ENCODE data around the gene IFT20.
A peak's percentile ranks its signal among the peaks of the same experiment; 100 is the strongest.

The IFT20 gene

DNA sequence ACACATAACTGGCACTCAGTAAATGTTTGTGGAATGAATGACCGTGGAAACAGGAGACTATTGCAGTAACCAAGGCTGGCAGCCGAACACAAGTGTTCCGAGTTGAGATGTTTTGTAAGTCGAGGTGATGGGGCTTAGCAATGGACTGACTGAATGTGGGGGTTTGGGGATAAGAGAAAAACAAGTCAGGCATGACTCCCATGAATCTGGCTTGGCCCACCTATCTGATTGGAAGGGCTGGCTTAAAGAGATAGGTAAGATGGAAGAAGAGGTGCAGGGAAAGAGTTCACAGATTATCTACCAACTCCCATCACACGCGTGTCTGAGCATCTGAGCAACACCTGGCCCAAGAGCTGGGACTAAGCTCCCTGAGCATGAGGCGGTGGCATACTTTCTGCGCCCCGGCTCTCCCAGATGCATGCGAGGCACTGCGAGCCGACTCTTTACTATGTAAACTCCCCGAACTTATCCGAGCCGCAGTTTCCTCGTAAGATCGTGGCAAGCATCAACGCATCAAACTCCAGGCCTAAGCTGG lies 539 bp downstream of the IFT20 start:
- FAIRE-seq, result no peak

DNA sequence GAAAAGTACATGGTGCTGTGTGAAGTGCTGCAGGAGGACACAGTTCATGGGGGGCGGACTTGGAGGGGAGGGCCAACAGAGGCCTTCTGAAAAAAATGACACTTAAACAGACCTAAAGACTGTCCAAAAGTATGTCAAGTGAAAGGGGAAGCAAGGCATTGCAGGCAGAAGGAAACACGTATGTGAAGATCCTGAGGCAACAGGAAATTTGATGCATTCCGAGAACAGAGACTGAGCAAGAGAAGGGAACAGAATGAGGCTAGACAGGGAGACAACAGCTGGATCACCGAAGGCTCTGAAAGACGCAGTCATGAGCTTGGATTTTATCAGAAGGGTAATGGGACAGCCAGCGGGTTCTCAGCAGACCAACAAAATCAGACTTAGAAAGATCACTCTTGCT lies 1.1 kb downstream of the IFT20 start:
- no peak for FAIRE-seq

DNA sequence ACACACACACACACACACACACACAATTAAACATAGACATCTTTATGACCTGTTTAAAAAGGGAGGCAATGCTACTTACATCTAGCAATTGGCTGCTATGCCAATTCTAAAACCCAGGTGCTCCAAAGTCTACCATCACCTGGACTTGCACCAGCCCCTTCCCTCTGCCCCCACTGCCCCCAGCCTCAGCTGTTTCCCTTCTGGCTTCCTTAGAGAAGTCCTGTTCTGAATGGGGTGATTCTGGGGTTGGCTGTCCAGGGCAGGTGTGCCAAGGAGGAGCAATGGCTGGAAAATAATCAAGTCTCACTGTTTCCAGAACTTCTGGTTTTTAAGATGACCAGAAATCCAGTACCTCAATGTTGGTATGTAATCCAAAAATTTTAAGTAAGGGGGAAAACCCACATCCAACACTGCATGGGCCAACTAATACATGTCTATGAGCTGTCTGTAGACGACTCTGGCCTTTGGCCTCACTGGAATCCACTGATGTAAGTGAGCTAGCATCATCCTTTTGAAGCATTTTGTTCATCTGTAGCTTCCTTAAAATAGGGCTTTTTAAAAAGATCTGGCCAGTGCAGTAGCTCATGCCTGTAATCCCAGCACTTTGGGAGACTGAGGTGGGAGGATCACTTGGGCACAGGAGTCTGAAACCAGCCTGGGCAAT lies 2.1 kb downstream of the IFT20 start:
- no peak for FAIRE-seq

DNA sequence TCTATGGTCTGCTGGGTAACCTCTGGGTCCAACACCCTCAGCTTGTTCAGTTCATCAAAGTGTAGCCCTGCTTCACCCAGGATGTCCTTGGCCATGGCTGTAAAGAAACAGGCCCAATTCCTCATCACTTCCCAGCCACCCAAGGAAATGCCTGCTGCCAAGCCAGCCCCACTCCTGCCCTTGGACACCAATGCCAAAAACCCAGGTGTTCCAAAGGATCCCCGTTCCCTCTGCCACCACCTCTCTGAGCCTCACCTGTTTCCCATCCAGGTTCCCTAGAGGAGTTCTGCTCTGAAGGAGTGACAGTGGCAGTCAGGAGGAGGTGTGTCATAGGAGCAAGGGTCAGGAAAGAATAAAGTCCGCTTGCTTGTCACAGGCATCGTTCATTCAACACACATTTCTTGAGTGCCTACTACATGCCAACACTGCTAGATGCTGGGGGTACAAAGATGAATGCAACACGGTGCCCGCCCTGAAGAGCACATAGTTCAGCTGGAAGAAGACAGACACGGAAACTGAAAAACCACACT lies 3.3 kb downstream of the IFT20 start:
- no peak for FAIRE-seq

DNA sequence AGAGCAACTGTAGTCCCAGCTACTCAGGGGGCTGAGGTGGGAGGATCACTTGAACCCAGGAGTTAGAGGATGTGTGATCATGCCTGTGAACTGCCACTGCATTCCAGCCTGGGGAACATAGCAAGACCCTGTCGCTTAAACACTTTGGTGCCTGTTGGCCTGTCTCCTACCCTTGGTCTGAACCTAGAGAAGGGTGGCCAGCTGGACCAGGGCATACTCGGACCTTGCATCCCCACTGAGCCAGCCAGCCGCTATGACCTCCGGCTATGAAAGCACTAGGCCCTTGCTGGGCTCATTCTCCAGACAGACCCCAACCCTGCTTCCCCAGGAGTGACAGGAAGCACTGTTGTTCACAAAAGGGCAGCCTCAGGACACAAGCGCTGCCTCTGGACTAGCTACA lies 4.6 kb downstream of the IFT20 start:
- no peak for FAIRE-seq

DNA sequence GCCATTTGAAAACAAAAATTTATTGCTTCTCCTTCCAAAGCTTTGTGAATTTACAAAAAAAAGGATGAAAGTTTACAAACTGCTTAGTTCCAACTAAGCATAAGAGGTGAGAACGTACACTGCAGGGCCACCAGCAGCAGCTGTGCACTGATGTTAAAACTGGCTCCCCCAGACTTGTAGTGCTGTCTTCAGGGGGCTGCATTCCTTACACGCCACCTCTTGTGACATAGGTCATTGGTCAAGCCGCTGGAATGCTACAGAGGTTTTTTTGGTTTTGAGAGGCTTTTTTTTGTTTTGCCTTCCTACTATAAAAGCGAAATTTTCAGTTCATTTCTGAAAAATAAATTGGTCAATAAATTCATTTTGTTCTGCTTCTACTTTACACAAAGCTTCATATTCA lies 6.9 kb downstream of the IFT20 start:
- FAIRE-seq, result no peak

DNA sequence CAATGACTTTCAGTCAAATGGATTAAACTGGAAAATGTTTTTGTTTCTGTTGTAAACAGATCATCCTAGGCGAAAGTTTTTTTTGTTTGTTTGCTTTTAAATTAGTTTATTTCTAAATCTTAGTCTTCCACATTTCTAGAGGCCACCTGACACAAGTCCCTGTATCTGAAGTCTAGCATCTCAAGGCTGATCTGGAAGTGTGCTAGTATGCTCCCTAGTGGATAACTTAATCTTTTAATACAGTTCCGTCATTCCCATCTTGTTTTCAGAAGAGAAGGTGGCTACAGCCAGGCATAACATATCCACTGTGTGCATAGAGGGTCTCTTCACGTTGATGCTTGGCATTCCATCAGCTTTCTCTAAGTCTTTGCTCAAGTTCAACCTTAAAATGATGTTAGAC lies 7.6 kb downstream of the IFT20 start:
- FAIRE-seq, result no peak

DNA sequence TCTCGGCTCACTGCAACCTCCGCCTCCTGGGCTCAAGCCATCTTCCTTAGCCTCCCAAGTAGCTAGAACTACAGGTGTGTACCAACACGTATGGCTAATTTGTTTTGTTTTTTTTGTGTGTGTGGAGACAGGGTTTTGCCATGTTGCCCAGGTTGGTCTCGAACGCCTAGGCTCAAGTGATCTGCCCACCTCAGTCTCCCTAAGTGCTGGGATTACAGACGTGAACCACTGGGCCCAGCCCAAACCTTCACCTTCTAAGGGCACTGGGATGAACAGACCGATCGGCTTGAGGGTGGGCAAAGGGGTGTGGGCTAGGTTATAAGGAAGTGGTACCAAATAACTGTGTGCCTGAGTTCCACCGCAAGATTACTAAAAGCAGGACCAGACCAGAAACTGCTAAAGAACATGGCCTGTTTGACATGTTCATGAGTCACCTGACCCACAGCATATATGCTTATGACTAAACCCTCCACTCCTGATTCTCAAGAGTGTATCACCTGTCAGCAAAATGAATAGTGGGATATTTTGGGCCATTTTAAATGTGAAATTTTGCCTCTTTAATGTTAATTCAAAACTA lies 8.2 kb downstream of the IFT20 start:
- FAIRE-seq, result no peak

DNA sequence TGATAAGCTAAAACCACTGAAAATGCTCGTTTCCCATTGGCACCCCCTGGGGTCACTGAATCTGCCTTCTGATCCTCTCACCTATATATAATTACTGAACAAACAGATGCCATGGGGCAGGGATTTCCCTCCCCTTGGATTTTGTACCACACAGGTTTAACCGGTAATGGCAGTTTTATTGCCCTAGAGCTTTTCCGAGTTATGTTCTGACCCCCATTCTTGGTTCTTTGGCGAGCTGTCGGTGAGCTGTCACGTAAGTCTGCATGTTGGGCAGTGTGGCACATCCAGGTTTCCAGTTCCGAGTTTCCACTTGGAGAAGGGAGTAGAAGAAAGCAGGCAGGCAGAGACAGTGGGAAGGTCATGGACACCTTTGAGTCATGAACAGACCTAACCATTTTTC lies 9.2 kb downstream of the IFT20 start:
- no peak for FAIRE-seq

DNA sequence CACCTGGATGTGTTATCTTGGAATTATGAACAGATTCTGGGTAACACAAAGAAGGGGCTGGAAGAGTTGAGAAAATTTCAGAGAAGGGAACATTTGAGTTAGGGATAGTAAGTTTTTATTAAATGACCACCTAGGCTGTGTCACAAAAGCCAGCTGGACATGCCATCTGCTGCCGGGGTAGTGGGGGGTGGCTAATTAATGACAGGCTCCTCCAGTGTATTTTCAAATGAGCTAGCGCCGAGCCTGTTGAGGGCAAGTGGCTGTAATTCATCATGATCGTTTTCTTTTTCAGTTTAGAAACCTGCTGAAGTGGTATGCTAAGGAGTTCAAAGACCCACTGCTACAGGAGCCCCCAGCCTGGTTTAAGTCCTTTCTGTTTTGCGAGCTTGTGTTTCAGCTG lies 10.1 kb downstream of the IFT20 start:
- FAIRE-seq, result no peak

DNA sequence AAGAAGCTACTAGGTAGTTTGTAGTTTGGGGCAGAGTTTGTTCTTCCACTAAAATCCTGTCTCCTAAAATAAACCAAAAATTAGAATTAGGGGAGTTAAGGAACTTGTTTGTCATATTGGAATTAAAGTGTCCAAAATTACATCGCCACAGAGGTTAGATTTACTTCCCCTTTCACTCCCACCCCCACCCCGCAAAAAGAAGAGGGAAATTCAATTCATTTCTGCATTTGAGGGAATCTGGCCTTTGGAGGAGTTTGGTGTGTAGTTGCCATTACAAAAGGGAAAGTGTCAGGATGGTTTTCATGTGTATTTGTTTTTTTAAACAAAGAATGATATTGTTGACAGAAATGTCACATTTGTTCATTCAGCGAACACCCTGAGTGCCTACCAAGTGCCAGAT lies 10.5 kb downstream of the IFT20 start:
- FAIRE-seq, result no peak

DNA sequence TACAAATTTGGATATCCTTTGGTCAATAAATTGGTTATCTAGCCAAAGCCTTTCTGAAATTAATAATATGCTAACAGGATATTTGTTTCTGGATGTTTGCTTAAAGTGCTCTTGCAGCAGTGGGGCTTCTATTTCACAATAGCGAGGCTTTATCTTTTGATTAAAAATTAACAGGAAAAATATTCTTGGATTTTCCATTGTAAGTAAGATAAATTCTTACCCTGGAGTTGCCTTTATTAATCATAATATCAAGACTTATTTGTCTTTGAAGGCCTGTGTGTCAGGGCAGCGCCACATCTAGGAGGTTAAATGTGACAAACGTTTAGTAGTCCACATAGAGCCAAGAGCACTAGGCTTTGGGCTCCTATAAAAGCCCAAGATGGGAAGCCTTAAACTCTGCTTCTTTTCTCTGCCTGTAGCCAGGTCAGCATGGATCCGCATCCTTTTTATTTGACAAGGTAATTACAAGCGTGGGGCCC lies 11.0 kb downstream of the IFT20 start:
- no peak for FAIRE-seq

DNA sequence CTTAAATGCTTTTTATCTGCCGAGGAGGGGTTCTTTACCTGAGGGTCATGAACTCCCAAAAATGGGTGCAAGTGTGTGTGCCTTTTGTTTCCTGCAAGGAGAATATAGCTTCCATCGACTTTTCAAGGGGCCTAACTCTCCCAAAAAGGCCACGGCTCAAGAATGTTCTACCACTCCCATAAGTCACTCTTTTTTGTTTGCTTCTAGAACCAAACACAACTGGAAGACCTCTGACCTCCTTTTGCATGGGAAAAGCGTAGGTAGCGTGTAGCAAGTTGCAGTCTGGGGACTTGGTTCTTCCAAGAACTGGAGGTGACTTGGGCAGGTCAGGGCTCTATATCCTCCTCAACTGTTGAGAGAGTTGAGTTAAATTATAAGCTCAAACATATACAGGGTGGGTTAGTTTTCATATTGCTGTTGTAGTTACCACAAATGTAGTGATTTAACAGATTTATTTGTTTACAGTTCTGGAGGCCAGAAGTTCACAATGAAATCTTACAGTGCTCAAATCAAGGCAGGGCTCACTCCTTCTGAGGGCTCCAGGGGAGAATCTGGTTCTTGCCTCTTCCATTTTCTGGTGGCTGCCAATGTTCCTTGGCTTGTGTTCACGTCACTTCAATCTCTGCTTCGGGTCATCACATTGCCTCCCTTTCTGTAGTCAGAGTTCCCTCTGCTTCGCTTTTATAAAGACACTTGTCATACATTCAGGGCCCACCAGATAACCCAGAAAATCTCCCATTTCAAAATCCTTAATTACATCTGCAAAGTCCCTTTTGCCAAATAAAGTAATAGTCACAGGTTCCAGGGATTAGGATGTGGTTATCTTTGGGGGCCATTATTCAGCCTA lies 14.8 kb downstream of the IFT20 start:
- FAIRE-seq, result no peak

DNA sequence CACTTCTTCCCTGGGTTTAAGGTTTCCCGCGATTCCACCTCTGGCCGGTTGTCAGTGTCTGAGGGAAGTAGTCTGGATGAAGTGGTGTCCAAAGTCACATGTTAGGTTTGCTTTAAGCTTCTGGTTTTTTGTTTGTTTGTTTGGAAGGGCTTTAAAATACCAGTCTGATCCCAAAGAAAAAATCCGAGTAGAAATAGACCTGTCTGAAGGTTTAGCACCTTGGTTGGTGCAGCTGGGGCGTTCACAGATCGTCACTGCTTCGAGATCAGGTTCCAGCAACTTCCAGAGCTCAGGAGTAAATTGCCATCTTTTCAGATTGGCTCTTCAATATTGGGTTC lies 15.7 kb downstream of the IFT20 start:
- FAIRE-seq, result no peak

DNA sequence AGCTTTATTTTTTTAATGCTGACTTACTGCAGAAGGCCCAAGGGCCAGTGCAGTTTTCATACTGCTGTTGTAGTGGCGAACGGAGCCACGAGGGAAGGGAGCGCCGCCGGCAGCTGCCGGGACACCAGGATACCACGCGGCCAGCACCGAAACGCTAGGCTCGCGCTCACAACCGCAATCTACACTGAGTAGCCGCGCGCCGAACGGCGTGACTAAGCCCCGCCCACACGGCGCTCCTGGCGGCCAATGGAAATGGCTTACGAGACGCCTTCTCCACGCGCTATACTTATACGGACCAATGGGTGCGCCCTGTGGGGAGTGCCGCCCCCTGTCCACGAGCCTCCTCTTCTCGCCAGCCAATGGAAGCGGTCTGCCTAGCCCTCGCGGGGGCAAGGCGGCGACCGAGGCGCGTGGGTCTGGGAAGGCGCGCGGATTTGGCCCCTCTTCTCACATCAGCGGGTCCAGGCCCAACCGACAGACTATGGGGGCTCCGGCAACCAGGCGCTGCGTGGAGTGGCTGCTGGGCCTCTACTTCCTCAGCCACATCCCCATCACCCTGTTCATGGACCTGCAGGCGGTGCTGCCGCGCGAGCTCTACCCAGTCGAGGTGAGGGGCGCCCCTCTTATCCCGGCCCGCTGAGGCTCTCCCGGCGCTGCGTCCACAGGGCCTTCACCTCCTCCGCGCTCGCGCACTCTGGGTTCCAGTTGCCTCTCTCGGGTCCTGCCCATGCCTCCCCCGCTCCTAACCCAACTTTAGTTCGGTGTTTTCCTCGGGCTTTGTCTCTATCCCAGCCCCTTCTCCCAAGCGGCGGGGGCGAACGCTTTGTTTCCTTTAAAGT lies 16.3 kb downstream of the IFT20 start, which contains the start of gene TMEM97:
Gene TMEM97 (plus strand): TSS at position 442 of the 839 bp plus-strand sequence. CDS start 40 bp downstream, at position 482.
- peak; percentile 92 for FAIRE-seq

DNA sequence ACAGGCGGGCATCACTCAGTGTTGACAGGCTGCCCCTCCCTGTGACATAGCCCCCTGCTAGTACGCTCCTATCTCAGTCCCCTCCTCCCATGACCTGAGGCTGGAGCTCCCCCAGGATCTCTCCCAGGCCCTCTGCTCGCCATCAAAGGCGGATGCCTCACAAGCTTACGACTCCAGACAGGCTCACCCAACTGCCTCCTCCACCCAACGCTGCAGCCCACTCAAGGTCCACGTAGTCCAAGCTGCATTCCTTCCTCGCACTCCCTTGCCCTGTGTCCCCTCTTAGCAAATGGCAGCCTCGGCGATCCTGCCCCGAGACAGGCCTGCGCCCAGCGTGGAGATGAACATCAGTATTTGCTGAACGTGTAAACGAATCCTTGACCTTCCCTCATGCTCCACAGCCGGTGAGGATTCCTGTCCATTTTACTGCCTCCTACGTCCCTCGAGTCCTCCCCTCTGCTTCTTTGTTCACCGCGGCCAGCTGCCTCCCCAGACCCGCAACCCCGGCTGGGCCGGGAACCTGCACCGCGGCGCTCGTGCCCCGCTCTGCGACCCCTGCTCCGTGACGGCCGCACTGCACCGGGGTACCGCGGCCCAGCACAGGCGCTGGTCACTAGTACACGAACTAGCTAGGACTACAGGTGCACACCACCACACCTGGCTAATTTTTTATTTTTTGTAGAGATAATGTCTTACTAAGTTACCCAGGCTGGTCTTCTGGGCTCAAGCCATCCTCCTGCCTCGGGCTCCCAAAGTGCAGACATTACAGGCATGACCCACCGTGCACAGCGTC lies 17.1 kb downstream of the IFT20 start:
- FAIRE-seq, result no peak

DNA sequence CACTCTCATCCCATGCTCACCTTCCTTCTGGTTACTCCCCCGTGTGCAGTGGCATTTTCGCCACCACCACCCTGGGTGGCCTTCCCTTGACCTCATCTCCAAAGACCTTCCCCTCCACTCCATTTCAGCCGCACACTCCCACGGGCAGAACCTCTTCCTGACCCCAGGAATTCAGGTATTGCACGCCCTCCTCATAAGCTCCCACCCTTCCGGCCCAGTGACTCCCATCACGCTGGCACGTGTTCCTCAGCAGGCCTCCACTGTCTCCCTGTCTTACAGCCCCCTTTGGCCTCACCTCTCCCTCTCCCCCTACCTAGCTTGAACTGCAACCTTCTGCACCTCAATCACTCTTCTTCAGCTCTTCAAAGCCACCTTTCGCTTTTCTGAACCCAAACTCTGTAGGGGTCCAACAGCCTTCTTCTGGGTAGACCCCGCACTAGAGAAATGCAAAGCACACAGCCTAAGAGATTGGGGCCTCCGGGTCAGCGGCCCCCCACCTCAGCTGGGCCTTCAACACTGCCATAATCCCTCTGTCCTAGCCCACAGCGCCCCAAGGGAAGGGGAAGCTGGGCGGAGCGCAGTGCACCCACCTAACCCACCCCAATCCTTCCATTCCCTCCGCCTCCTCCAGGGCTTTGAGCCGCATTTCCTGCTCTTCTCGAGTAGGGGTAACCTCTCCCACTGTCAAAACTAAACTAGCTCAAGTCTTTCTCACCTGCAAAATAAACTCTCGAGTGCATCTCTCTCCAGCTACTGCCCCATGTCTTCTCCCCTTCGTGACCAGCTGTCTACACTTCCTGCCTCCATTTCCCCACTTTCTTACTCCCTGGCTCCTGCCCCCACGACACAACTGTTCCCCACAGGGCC lies 17.9 kb downstream of the IFT20 start:
- FAIRE-seq, result no peak

DNA sequence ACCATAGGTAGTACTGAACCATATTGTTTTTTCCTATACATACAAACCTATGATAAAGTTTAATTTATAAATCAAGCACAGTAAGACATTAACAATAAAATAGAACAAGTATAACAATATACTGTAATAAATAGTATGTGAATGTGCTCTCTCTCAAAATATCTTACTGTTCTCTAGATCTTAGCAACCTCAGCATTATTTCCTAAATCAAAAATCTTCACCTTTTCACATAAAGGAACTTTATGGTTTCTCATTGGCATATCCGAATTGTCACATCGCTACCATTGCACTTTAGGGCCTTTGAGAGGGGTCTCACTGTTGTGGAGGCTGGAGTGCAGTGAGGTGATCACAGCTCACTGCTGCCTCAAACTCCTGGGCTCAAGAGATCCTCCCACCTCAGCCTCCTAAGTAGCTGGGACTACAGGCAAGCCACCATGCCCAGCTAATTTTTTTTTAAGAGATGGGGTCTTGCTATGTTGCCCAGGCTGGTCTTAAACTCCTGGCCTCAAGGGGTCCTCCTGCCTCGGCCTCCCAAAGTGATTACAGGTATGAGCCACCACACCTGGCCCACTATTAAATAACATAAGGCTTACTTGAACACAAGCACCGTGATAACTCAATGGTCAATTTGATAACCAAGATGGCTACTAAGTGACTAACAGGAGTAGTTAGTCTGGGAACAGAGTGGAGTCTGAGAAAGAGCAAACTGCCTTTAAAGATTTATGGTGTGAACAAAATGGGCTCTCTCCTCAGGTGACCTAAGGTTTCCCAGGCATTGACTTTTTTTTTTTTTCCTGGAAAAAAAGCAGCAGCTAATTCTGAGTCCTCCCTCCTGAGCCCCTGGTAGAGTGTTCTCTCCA lies 19.2 kb downstream of the IFT20 start:
- no peak for FAIRE-seq

DNA sequence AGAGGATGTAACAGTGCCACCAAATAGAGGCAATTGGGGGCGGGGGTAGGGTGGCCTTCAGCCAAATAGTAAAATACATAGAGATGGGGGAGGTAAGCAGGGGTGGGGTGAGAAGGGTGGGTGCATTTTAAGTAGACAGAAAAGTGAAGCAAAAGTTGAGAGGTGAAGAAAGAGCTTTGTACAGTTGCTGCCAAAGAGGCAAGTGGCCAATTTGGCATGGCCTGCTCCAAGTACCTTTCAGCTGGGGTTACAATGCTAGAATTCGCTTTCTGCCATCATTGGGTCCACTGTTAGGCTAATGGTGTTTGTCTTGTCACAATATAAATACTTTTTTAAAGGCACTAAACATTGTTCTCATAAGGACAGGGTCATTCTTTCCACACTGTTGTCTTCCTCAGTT lies 21.4 kb downstream of the IFT20 start:
- no peak for FAIRE-seq

DNA sequence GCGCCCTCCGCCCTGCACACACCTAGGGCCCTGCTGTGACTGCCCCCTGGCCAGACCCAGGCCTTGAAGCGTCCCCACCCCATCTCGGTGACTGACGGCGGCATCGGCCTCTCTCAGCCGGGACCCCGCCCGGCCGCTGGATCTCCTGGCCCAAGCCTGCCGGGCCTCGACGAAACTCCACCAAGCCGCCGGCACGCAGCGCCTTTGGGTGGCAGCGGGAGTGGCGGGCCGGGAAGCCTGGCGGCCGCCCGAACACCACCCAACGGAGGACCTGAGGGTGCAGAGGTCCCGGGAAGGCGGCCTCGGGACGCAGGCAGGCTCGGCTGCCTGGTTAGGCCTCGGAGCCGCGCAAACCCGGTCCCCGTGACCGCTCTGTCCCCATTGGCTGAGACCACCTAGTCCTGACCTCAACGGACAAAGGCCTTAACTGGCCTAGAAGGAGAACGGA lies 28.3 kb downstream of the IFT20 start:
- no peak for FAIRE-seq

Data from A204.1 (cell line).